GM19240 (cell line): ENCODE results near the gene USP31.
A peak's percentile ranks its signal among the peaks of the same experiment; 100 is the strongest.

Source experiments
- DNase-seq: peaks from one replicate; pipeline ENCODE4 v3.0.0; 2011; ENCODE audit warnings: low spot score; ENCODE audit not compliant: insufficient read length

USP31 gene, protein sequence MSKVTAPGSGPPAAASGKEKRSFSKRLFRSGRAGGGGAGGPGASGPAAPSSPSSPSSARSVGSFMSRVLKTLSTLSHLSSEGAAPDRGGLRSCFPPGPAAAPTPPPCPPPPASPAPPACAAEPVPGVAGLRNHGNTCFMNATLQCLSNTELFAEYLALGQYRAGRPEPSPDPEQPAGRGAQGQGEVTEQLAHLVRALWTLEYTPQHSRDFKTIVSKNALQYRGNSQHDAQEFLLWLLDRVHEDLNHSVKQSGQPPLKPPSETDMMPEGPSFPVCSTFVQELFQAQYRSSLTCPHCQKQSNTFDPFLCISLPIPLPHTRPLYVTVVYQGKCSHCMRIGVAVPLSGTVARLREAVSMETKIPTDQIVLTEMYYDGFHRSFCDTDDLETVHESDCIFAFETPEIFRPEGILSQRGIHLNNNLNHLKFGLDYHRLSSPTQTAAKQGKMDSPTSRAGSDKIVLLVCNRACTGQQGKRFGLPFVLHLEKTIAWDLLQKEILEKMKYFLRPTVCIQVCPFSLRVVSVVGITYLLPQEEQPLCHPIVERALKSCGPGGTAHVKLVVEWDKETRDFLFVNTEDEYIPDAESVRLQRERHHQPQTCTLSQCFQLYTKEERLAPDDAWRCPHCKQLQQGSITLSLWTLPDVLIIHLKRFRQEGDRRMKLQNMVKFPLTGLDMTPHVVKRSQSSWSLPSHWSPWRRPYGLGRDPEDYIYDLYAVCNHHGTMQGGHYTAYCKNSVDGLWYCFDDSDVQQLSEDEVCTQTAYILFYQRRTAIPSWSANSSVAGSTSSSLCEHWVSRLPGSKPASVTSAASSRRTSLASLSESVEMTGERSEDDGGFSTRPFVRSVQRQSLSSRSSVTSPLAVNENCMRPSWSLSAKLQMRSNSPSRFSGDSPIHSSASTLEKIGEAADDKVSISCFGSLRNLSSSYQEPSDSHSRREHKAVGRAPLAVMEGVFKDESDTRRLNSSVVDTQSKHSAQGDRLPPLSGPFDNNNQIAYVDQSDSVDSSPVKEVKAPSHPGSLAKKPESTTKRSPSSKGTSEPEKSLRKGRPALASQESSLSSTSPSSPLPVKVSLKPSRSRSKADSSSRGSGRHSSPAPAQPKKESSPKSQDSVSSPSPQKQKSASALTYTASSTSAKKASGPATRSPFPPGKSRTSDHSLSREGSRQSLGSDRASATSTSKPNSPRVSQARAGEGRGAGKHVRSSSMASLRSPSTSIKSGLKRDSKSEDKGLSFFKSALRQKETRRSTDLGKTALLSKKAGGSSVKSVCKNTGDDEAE (N-terminal part only)

DNA sequence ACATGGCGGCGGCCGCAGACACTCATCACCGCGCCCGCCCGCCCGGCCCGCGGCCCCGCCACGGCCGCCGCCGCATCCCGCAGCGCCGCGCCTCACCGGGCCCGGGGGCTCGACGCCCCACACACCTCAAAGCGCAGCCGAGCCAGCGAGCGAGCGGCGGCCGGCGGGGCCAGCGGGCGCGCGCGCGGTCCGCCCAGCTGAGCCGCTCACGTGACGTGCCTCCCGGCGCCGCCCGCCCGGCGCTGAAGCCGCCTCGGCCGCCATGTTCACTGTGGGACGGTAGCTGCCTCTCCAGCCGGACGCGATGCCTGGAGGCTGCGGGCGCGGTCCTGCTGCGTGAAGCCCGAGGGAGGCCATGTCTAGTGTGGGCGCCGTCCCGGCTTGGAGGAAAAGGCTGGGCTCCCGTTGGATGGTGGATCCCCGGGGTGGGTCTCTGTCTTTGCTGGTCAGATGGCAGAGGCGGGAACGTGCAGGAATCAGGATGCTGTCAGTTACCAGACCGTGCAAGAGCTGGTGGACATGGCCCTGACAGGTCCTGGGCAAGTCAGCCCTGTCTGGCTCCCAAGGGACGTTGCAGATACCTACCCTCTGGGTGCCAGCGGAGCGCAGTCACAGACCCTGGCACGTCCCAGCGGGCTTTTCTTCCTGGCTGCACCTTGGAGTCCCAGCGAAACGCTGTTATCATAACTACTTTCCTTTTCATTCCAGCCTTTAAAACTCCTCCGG is at the start of gene USP31:
Gene USP31 (minus strand): TSS at position 186 of the 726 bp plus-strand sequence. CDS start 182 bp downstream, at position 4.
- DNase-seq = peak; percentile 87

DNA sequence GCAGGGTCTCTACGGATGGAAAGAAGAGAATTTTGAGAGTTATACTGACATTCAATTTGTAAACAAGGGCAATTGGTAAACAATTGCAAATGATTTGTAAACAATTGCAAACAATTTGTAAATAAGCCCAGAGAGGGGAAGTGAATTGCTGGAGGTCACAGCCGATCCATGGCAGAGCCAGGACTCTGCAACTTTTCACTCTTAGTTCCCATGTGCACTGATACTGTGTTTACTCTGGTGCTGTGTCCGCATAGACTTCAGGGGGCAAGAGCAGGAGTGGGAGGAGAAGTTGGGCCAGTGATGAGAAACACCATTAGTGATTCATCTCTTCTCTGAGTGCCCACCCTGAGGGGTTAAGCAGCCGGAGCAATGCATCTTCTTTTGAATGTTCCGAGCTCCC is 47.3 kb upstream of the USP31 start:
- no peak for DNase-seq

DNA sequence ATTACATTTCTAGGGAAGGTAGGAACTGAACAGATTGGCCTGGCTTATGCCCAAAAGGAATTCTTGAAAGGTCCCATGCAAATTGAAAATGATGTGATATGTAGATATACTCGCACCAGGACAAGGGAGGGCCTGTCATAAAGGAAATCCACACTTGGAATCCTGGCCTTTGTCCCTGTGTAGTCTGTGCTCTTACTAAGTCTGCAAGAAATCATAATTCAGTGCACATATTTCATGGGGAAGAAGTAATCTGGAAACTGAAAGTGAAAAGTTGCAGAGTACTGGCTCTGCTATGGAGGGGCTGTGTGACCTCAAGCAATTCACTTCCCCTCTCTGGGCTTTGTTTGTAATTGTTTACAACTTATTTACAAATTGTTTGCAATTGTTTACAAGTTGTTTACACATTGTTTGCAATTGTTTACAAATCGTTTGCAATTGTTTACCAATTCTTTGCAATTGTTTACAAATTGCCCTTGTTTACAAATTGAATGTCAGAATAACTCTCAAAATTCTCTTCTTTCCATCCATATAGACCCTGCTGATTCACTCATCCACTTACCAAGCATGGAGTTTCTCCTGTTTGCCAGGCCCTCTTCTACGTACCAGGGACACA is 46.2 kb upstream of the USP31 start:
- no peak for DNase-seq

DNA sequence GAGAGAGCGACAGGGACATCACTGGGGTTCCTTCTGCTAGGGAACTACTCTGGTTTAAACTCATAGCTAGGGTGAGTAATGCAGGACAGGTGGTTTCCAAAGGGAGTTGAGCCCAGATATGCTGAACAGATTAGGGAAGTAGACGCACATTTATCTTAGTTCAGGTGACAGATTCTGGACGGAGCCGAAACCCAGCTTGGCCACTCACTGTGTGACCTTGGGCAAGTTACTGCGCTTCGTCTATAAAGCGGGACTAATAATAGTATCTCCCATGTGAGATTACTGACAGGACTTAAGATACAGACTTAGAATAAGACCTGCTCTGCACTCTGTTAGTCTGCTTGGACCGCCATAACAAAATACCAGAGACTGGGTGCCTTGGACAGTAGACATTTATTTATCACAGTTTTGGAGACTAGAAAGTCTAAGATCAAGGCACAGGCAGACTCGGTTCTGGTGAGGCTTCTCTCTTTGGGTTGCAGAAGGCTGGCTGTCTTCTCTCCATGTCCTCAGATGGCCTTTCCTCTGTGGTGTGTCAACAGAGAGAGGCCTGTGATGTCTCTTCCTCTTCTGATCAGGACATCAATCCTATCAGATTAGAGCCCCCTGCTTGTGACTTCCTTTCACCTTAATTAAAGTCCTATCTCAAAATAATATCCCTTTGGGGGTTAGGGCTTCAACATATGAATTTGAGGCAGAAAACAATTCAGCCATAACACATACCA is 45.4 kb upstream of the USP31 start:
- DNase-seq = no peak

DNA sequence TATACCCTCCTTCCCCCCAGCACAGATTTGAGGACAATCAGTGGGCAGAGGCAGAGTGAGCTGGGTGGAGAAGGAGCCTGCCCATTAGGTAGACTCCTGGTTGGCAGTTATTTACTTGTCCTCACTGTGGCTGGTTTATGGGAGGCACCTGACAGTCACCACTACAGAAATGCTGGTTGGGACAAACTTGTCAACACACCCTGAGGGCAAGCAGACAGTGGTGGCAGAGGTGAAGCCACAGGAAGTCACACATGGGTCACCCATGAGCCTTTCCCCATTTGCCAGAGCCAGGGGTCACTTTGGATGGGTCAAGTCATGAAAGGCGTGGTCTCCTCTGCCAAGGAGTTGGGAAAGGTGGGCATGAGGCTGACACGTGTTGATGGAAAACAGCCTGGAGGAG is 39.7 kb upstream of the USP31 start:
- DNase-seq = no peak

DNA sequence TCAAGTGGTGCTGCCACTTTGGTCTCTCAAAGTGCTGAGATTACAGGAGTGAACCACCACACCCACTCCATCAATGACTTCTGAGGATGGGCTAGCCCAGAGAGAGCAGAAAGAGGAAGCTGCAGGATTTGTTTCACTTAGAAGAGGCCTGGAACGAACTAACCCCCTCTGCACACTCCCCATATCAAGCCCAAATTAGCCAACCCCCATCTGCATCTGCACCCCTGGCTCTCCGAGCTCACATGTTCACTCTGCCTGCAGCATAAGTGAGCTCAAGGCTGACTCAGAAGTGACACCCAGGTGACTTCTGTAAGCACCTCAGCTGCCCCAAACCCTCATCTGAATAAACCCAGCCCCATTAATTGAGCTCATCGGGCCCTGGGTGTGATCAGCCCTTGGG is 38.1 kb upstream of the USP31 start:
- DNase-seq = no peak

DNA sequence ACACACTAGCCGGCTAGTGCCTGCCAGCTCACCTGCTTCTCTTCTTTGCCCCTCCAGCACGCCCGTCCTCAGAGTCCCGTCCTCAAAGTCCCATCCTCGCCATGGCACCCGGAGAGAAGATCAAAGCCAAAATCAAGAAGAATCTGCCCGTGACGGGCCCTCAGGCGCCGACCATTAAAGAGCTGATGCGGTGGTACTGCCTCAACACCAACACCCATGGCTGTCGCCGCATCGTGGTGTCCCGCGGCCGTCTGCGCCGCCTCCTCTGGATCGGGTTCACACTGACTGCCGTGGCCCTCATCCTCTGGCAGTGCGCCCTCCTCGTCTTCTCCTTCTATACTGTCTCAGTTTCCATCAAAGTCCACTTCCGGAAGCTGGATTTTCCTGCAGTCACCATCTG is 36.9 kb upstream of the USP31 start:
- no peak for DNase-seq

DNA sequence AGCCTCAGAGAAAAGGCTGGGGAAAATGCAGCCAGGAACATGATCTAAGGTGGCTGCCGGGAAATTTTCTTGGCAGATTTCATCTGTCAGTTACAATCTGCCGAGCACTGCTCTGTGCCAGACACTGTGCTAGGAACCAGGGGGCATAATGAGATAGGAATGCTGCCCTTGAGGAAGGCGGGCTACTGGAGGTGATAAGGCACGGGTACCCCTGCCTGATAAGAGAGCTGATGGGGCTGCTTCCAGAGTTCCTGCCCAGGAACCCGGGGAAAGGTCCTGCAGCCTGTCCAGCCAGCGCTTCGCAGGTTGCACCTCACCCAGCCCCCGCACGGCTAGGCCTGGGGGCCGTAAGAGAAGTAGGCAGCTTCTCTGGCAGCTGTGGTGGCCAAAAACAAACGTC is 36.4 kb upstream of the USP31 start:
- DNase-seq = no peak

DNA sequence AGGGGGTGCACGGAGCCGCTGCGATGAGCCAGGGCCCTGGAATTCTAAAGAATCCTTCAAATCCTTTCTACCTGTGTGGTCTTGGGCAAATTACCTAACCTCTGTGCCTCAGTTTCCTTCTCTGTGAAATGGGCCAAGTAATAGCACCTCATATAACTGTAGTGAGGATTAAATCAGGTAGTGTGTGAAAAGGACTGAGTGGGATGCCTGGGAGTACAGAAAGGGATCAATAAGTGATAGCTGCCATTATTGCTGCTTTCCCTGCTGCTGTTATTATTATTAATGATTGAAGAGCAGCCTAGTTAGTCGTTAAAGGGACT is 34.3 kb upstream of the USP31 start:
- DNase-seq = no peak

DNA sequence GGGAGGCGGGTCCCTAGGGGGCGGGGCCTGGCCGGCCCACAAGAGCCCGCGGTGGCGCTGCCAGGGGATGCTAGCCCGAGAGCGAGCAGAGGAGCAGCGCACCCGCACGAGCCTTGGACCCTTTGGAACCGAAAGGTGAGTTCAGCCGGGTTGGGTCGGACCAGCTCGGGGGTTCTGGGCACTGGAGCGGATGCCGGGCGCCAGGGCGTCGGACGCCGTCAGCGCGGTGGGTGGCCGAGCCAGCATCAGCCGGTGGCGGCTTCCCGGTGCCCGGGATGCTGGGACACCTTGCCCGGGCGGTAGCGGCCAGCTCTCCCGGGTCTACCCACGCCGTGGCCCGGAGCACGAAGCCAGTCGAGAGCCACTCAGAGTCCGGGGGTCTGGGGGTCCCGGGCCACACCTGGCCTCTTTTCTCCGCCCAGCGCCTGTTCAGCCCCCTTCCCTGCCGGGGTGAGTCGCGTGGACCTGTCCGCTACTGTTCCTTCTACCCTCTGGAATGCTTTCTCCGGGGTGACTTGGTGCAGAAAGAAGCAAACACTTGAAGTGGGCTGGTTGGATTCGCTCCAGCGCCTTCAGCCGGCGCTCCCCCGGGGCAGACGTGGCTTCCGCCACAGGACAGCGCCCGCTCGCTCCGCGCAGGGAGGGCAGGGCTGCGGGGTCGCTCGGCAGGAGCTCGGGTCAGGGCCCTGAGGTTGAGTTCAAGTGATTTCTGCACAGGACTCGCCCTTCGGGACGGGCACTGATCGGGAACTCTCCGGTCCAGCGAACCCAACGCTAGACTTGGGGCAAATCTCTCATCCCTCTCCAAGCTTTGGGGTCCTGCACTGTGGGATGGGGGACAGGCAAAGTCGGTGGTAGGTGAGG is 33.7 kb upstream of the USP31 start, which contains the start of gene SCNN1G:
Gene SCNN1G (plus strand): TSS at position 67 of the 864 bp plus-strand sequence. CDS start 3,527 bp downstream, outside the sequence.
- no peak for DNase-seq

DNA sequence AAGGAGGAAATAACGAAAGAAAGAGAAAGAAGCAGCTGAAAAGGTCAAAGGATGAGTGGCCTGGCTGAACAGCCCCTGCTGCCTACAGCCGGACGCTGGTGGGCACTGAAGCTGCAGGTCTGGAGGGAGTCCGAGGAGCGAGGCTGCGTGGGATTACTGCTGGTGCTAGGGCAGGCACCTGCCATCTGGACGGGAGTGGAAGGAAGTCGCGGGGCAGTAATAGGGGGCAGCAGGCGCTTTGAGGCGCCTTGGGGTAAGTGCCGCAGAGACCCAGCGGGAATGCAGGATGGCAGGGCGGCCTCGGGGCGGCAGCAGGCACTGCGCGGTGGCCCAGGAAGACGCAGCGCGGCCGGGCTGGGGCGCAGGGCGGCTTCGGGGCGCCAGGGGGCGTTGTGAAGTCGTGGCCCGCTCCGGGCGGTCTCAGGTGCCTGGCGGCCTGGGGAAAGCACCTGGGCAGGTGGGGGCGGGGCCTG is 33.0 kb upstream of the USP31 start:
- peak; percentile 88 for DNase-seq

DNA sequence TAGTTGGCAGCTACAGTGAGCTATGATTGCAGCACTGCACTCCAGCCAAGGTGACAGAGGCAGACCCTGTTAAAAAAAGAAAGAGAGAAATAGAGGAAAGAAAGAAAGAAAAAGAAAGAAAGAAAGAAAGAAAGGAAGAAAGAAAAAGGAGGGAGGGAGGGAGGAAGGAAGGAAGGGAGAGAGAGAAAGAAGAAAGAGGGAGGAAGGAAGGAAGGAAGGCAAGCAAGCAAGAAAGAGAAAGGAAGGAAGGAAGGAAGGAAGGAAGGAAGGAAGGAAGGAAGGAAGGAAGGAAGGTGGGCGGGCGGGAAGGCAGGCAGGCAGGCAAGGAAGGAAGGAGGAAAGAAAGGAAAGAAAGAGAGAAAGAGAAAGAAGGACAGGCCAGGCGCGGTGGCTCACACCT is 32.3 kb upstream of the USP31 start:
- DNase-seq = no peak

DNA sequence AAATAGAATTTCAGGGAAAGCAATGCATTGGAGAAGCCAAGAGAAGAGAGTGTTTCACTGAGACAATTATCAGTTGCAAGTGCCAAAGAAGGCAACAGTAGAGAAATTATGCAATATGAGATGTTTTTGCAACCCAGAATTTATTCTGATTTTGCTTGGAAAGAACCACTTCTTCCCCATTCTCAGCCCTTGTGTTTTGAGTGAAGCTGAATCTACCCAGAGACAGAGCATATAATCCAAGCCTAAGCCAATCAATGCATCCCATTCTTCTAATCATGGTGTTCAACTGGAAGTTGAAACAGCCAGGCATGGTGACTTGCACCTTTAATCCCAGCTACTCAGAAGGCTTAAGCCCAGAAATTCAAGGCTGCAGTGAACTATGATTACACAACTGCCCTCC is 26.4 kb upstream of the USP31 start:
- no peak for DNase-seq

DNA sequence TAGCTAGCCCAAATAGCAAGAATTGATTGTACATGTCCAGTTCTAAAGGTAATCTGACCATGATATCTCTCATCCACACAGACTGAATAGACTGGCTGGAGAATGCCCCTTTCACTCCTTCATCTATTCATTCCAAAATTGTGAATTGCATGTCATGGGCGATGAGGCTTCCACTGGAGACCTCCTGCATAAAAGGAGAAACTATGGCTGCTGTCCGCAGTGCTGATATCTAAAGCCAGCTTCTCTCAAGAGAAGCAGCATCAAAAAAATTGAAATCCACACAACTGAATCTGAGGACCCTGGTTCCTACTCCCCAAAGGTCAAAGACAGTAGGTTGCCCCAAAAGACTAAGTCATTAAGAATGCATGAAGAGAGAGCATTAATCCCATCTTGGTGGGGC is 25.4 kb upstream of the USP31 start:
- DNase-seq = no peak

DNA sequence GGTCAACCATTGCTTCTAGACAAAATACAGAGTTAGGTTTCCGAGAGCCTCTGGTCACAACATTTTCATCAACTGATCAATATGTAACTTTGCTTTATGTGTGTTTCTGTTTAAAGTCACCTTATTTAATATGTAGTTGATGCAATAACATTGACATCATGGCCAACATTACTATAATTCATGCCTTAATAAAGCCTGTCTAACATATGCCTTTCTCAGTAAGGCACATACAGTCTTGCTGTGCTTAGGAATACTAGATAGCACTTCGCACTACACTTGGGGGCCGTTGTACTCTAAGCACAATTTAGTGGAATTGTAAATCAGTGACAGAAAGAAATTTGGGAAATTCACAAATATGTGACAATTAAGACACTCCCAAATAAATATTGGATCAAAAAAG is 23.7 kb upstream of the USP31 start:
- no peak for DNase-seq

DNA sequence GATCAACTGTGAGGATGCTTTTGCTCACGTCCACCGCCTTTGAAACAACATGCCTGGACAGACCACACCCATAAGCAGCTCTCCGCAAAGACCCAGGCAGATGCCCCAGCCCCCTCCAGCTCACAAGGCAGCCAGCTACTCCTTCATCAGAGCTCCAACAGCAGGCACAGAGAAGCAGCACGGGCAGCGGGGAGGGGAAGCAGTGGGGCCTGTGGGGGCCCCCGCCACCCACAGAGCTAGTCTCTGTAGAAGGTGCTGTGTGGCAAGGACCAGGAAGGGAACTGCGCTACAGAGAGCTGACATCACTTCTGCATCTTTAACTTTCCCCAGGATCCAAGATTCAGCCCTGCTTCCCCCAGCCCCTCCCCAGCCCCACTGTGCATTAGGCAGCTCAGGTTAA is 23.3 kb upstream of the USP31 start:
- no peak for DNase-seq

DNA sequence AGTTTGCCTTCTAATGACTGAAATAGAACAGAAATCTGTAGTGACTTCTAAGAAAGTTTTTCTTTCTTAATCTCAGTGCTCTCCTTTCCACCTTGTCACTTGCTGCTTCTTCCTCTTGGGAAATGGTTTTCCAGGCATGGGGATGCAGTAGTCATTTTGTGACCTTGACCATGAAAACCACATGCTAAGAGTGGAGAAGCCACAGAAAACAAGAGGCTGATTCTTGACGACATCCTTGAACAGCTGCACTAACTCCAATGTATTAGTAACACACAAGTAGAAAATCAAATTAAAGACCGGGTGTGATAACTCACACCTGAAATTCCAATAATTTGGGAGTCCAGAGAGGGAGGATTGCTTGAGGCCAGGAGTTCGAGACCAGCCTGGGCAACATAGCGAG is 15.5 kb upstream of the USP31 start:
- no peak for DNase-seq

DNA sequence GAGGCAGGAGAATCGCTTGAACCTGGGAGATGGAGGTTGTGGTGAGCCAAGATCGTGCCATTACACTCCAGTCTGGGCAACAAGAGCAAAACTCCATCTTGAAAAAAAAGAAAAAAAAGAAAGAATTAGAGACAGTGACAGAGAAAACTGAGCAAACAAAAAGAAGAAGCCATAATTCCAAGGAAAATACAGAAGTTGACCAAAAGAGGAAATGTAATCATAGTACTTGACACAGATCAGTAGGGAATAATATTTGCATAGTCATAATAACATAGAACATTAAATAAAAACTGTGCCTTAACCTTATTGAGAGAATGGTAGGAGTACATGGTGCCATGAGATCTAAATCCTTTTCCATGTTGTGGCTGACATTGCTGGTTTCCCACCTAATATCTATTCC is 14.7 kb upstream of the USP31 start:
- no peak for DNase-seq

DNA sequence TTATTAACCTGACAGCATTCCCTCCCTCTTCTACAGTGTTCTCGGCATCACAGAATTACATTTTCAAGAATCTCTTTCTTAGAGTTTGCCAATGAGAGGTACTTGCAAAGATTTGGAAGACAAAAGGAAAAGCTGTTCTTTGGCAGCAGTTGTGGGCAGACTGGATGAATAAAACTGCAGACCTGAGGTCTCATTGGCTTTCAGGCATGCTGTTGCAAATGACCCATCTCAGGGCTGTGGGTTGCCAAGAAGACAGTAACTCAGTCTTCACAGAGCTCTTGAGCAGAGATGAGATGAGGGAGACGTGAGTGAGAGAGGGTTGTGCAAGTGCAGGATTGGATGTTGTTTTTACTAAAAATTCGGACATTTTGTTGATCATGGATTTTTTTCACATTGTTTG is 11.3 kb upstream of the USP31 start:
- no peak for DNase-seq
